Fibroblast of mammary gland (primary cell): ENCODE data around the gene ADRA1B.
A peak's percentile ranks its signal among the peaks of the same experiment; 100 is the strongest.

Experiments used
- DNase-seq: peaks from one replicate; pipeline ENCODE4 v3.0.0-alpha.2; 2010; ENCODE audit warnings: low read depth
- H3K4me3 ChIP-seq: 2 replicates; pipeline ENCODE4 v1.5.1; 2011; ENCODE audit warnings: low read depth, mild to moderate bottlenecking, low read length, moderate library complexity; ENCODE audit not compliant: control insufficient read depth
- CTCF ChIP-seq: conservative IDR thresholded peaks from 2 replicates; pipeline ENCODE4 v1.5.1; 2011; ENCODE audit warnings: low read depth, low read length, inconsistent platforms; ENCODE audit not compliant: control insufficient read depth, insufficient read depth

ADRA1B gene

GRCh38 chr5:159951834-159952233 is 35.6 kb downstream of the ADRA1B start:
- no peak overlapping the region for H3K4me3 ChIP-seq
- peak; percentile 13 for DNase-seq
- TF ChIP-seq CTCF = no peak

- no peak overlapping the region for H3K4me3 ChIP-seq
- no peak for TF ChIP-seq CTCF
- no peak for DNase-seq
Observed at GRCh38 chr5:159953609-159954008, 37.3 kb downstream of the ADRA1B start.

DNA sequence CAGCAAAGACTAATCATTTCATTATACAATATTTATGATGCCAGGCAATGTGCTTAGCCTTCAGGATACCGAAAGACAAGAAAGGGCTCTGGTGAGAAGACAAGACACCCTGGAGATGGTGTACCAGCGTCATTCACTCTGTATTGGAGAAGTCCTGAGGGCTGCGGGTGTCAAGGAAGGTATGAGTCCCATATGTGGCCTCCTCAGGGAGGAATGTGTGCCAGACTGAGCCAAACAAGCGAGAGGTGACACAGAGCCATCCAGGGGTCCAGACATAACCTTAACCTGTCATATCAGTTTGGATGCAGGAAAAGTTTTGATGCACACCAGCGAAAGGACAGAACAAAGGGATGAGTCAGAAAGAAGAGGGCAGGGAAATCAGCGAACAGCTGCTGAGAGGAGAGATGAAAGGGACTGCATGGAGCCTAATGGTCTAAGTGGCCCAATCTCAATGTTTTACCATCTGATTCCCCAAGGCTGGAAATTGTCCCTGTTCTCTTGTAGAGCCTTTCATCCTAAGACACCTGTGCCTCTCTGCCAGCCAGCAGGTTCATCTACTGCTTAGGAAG is 38.9 kb downstream of the ADRA1B start:
- DNase-seq = no peak
- H3K4me3 ChIP-seq = no peak overlapping the region
- no peak for TF ChIP-seq CTCF

DNA sequence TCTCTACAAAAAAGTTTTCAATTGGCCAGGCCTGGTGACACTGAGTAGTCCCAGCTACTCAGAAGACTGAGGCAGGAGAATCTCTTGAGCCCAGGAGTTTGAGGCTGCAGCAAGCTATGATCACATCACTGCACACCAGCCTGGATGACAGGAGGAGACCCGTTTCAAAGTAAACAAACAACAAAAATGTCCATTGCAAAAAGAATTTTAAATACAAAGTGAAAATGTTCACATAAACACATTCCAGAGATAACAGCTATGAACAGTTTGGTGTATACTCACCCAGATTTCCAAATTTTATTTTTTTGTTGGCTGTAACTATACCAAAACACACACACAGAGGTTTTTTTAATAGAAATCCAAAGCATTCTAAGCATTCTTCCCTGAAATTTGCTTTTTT is 39.8 kb downstream of the ADRA1B start:
- no peak for DNase-seq
- no peak overlapping the region for H3K4me3 ChIP-seq
- TF ChIP-seq CTCF = no peak

DNA sequence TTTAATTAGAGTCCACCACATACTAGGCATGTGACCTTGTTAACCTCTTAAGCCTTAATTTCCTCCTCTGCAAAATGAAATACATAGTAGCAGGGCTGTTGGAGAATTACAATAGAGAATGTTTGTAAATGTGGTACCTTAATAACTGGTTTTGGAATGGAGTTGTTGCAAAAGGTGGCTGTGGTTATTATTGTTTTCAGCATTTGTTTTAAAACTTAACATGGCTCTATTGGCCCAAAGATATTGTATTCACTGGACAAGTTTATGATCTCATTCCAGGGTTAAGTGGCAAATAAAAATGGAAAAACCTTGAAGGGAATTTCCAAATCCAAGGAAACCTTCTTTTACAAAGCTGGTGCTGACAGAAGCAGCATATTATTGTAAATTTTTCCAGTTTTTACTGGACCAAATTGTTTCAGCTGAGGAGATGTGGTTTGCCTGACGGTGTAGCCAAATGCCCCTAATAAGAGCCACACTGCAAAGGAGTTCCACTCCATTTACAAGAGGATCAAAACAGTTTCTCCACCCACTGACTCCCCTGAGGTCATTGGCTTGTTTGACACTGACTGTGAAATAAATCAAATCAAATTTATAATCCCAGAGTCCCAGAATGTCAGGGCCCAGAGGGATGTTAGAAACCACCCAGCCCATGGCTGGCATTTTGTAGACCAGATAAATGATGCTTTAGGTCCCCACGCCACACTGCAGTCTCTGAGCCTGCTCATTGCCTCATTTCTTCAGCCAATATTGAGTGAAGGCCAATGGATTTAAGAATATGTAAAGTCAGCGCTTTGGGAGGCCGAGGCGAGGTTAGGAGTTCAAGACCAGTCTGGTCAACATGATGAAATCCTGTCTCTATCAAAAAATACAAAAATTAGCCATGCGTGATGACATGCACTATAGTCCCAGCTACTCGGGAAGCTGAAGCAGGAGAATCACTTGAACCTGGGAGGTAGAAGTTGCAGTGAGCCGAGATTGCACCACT is 45.2 kb downstream of the ADRA1B start:
- no peak overlapping the region for H3K4me3 ChIP-seq
- TF ChIP-seq CTCF = no peak
- no peak for DNase-seq

DNA sequence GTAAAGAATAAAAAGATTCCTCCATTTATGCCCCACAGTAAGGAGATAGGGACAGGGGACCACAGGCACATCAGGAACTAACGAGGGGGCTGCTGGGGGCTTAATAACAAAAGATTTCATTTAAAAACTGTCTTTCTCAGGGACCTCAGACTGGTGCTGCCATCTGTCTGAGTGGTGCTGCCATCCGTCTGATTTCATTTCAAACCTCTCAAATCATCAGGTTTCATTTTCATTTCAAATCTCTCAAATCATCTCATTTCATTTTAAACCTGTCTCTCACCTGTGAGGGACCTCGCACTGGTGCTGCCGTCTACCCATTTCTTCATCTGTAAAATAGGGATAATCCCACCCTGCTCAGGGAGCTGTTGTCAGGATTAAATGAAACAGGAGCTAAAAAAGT is 45.9 kb downstream of the ADRA1B start:
- no peak for TF ChIP-seq CTCF
- no peak overlapping the region for H3K4me3 ChIP-seq
- no peak for DNase-seq
